Endothelial cell of umbilical vein (primary cell): ENCODE results near the gene FBLIM1.

Experiments
- EZH2 ChIP-seq: IDR thresholded peaks from 2 replicates; pipeline ENCODE4 v1.6.1; 2012; ENCODE audit warnings: borderline replicate concordance, low read depth, mild to moderate bottlenecking, moderate library complexity, low read length, inconsistent platforms; ENCODE audit not compliant: severe bottlenecking
- POLR2AphosphoS5 ChIP-seq: IDR thresholded peaks from 2 replicates; pipeline ENCODE4 v1.6.1; 2012; ENCODE audit warnings: low read depth, mild to moderate bottlenecking, control low read depth, low read length, moderate library complexity; ENCODE audit not compliant: insufficient read depth
- TF ChIP-seq, protein P1 (sequence below), 2 donors: IDR thresholded peaks; 1 replicate in 1 of 2; 2 replicates in 1 of 2; pipeline ENCODE4 v1.5.1; 2011; ENCODE audit warnings: low read length in 2 of 2, mild to moderate bottlenecking in 2 of 2, moderate library complexity in 2 of 2, control low read depth in 1 of 2, inconsistent platforms in 1 of 2, low read depth in 1 of 2; ENCODE audit not compliant: insufficient read depth in 1 of 2; ENCODE audit errors: extremely low read depth in 1 of 2

DNA sequence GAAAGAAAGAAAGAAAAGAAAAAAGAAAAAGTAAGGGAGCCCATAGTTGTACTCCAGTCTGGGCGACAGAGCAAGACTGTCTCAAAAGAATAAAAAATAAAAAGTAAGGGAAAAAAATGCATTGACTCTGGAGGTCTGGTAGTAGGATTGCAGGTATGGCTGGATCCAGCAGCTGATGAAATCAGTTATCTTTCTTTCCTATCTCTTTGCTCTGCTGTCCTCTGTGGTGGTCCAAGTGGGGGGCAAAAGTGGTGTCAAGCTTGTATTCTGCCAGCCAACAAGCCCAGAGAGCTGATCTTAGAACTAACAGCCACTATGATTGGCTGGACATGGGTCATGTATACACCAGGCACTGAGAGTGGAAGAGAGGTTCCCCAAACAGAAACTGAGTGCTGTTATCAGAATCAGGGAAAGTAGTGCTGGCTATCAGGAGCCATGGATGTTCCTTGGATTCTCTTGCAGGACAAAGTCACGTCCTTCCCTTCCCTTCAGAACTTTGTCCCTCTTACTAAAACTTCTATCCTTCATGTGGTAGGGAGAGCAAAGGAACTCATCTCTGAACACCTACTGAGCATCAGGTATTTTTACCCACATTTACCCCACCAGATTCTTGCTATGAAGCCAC lies 3.5 kb upstream of the FBLIM1 start:
- TF ChIP-seq, protein P1, sequence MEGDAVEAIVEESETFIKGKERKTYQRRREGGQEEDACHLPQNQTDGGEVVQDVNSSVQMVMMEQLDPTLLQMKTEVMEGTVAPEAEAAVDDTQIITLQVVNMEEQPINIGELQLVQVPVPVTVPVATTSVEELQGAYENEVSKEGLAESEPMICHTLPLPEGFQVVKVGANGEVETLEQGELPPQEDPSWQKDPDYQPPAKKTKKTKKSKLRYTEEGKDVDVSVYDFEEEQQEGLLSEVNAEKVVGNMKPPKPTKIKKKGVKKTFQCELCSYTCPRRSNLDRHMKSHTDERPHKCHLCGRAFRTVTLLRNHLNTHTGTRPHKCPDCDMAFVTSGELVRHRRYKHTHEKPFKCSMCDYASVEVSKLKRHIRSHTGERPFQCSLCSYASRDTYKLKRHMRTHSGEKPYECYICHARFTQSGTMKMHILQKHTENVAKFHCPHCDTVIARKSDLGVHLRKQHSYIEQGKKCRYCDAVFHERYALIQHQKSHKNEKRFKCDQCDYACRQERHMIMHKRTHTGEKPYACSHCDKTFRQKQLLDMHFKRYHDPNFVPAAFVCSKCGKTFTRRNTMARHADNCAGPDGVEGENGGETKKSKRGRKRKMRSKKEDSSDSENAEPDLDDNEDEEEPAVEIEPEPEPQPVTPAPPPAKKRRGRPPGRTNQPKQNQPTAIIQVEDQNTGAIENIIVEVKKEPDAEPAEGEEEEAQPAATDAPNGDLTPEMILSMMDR (IDR thresholded peaks at IDR 0.05; ENCODE audit: extremely low read depth in 1 of 2, insufficient read depth in 1 of 2, low read depth in 1 of 2, low read length in 2 of 2), result no peak
- TF ChIP-seq EZH2, result no peak
- no peak for TF ChIP-seq POLR2AphosphoS5
